Skeletal muscle tissue (tissue), 4 donors: ENCODE data around the gene DSG3. TPM values are rescaled to one million over a fixed set of nuclear protein-coding genes. Genes with fewer than 3 reads are reported as not detected.

Source experiments
- H3K27ac ChIP-seq: one replicate; pipeline ENCODE4 v1.7.0; 2013; ENCODE audit warnings: mild to moderate bottlenecking, low read depth, low read length, inconsistent platforms
- H3K27me3 ChIP-seq, 3 donors: one replicate each; pipeline ENCODE4 v1.7.0; 2013; ENCODE audit warnings: low read length in 3 of 3; ENCODE audit not compliant: control insufficient read depth in 3 of 3, insufficient read depth in 3 of 3
- H3K36me3 ChIP-seq, 3 donors: one replicate each; pipeline ENCODE4 v1.7.0; 2013; ENCODE audit warnings: low read length in 3 of 3; ENCODE audit not compliant: control insufficient read depth in 3 of 3, insufficient read depth in 3 of 3
- H3K4me1 ChIP-seq, 3 donors: one replicate each; pipeline ENCODE4 v1.7.0; 2013; ENCODE audit warnings: low read length in 3 of 3, mild to moderate bottlenecking in 3 of 3; ENCODE audit not compliant: control insufficient read depth in 3 of 3, insufficient read depth in 3 of 3
- H3K4me3 ChIP-seq, 3 donors: one replicate each; pipeline ENCODE4 v1.7.0; 2013; ENCODE audit warnings: low read length in 3 of 3
- H3K9ac ChIP-seq, 3 donors: one replicate each; pipeline ENCODE4 v1.7.0; 2013; ENCODE audit warnings: low read length in 3 of 3, mild to moderate bottlenecking in 3 of 3, moderate library complexity in 2 of 3, low read depth in 1 of 3
- H3K9me3 ChIP-seq, 3 donors: one replicate each; pipeline ENCODE4 v1.7.0; 2013; ENCODE audit warnings: low read length in 3 of 3; ENCODE audit not compliant: control insufficient read depth in 3 of 3
- total RNA-seq: library from RNA; depleted of rRNA; stranded (reverse); fragments of >200 nt; gene quantifications from one replicate; pipeline ENCODE4 v1.2.3, GENCODE V29; 2014
- donor health status: Osteomylitis.

Gene DSG3
- total RNA-seq, 1 donor from 2014 or later = not detected

DNA sequence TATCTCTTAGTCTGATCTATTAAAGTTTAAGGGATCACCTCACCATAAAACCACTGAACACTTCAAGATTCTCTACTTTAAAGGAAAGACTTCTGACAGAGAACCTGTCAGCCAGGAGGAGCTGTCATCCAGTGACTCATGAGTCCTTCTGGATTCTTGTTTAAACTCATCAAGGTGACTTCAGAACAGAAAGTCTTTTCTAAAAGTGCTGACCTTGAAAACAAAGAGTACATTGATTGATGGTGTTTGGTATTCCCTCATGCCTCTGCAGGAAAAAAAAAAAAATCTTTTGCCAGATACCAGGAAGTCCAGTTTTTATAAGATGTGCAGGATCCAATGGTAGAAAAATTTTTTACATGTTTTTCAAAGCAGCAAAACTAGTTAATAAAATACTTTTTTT is 62.8 kb downstream of the DSG3 start:
- Histone ChIP-seq H3K4me3 (no peak overlapping the region), H3K4me1 (no peaks in the 10 kb centered on the region), H3K27me3 (peaks cover 0 to 6% (median 0%) of the 10 kb centered on the region in 3 donors), H3K27ac (no peak overlapping the region), H3K9me3 (no peaks in the 10 kb centered on the region), H3K9ac (no peak overlapping the region), H3K36me3 (no peaks in the 10 kb centered on the region)

DNA sequence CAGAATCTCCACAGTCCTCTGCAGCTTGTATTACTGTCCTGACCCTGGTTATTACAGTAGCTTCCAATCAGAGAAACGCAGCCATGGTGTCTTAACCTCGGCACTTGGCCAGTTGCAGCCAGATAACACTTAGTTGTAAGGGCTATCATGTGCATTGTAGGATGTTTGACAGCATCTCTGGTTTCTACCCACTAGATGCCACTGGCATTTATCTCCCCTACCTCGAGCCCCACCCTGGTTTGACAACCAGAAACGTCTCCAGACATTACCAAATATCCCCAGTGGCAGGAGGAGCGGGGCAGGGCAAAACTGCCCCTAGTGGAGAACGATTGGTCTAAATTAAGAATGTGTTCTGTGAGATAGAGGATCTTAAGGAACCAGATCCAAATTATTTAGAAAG is 63.6 kb downstream of the DSG3 start:
- Histone ChIP-seq H3K36me3 (no peaks in the 10 kb centered on the region), H3K9ac (no peak overlapping the region), H3K4me1 (no peaks in the 10 kb centered on the region), H3K4me3 (no peak overlapping the region), H3K9me3 (no peaks in the 10 kb centered on the region), H3K27ac (no peak overlapping the region), H3K27me3 (peaks cover 0 to 6% (median 0%) of the 10 kb centered on the region in 3 donors)

DNA sequence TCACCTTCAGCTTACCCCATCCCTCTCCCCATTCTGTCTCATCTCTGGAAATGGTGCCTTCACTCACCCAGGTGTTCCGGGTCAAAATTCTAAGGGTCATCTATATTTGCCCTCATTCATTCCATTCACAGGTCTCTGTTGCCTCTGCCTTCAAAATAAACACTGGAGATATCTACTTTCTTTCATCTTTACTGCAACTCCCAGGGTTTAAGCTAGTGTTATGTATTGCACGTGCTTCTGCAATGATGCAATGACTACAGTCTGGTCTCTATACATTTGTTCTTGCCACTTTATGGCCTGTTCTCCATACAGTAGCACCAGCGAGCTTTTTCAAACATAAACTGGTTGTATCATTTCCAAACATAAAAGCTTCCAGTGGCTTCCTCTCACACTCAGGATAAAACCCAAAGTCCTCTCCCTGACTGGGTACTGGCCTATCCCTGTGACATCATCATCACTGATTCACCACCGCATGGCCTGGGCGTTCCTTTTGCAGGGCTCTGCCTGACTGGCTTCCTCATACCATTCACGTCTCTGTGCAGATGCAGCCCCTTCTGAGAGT is 64.7 kb downstream of the DSG3 start:
- H3K9me3 ChIP-seq = no peaks in the 10 kb centered on the region
- peaks cover 0 to 6% (median 0%) of the 10 kb centered on the region in 3 donors for H3K27me3 ChIP-seq
- no peaks in the 10 kb centered on the region for H3K36me3 ChIP-seq
- H3K27ac ChIP-seq = no peak overlapping the region
- no peak overlapping the region for H3K9ac ChIP-seq
- H3K4me1 ChIP-seq = no peaks in the 10 kb centered on the region
- H3K4me3 ChIP-seq = no peak overlapping the region

DNA sequence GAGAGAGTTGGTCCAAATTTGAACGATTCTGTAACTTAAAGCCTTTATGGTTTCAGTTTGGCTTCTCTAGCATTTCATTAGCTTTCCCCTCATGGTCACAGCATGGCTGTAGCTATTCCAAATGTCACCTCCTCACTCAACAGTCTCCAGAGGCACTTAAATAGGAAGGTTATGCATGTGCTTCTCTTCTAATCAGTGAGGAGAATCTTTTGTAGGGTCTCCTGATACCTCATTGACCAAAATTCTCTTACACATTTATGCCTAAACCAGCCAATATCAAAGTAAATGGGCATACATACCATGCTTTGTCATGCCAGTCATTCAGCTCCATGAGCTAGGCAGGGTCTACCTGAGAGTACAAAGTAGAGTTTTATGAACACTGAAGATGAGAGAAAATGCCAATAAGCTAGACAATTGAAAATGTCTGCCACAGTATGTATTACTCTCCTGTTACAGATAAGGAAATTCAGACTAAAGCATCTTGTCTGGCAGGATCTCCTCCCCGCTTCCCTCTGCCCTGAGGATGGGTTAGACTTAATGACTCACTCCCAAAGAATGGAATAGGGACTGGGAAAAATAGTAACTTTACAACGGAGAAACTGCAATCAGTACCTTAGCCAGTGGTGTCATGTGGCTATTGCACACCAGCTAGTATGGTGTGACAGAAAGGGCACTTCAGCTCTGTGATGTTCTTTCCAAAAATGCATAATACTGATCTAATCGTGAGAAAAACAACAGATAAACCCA is 65.8 kb downstream of the DSG3 start:
- H3K27me3 ChIP-seq = peaks cover 0 to 6% (median 0%) of the 10 kb centered on the region in 3 donors
- H3K9ac ChIP-seq = no peak overlapping the region
- no peak overlapping the region for H3K27ac ChIP-seq
- no peaks in the 10 kb centered on the region for H3K9me3 ChIP-seq
- H3K4me3 ChIP-seq = no peak overlapping the region
- H3K4me1 ChIP-seq = no peaks in the 10 kb centered on the region
- H3K36me3 ChIP-seq = no peaks in the 10 kb centered on the region

- Histone ChIP-seq H3K9ac (no peak overlapping the region), H3K27ac (no peak overlapping the region), H3K27me3 (peaks cover 0 to 6% (median 0%) of the 10 kb centered on the region in 3 donors), H3K36me3 (no peaks in the 10 kb centered on the region), H3K4me3 (no peak overlapping the region), H3K9me3 (no peaks in the 10 kb centered on the region), H3K4me1 (no peaks in the 10 kb centered on the region)
Observed at GRCh38 chr18:31516437-31516836, 68.9 kb downstream of the DSG3 start.

GRCh38 chr18:31526374-31526773 is 78.8 kb downstream of the DSG3 start:
- no peaks in the 10 kb centered on the region for H3K36me3 ChIP-seq
- H3K9ac ChIP-seq = no peak overlapping the region
- H3K27ac ChIP-seq = no peak overlapping the region
- H3K4me1 ChIP-seq = no peaks in the 10 kb centered on the region
- no peak overlapping the region for H3K4me3 ChIP-seq
- no peaks in the 10 kb centered on the region for H3K9me3 ChIP-seq
- no peaks in the 10 kb centered on the region for H3K27me3 ChIP-seq

Other genes starting within 250 kb of the DSG3 start
- gene DSG1, start 129.6 kb upstream of the DSG3 start, total RNA-seq = not detected
- not detected for gene DSG4, start 71.0 kb upstream of the DSG3 start, total RNA-seq
- gene DSG2, start 50.4 kb downstream of the DSG3 start, total RNA-seq = 2.6 TPM
- not detected for gene TTR, start 144.1 kb downstream of the DSG3 start, total RNA-seq
- gene B4GALT6, start 236.8 kb downstream of the DSG3 start, total RNA-seq = 3.1 TPM